GM21447 (cell line): ENCODE results near the gene BTBD18.
A peak's percentile ranks its signal among the peaks of the same experiment; 100 is the strongest.

ENCODE experiments used
- ATAC-seq: cut with Tn5 transposase; IDR thresholded peaks from one replicate; pipeline ENCODE4 v1.9.1; 2021; ENCODE audit not compliant: unreplicated experiment

The BTBD18 gene, protein sequence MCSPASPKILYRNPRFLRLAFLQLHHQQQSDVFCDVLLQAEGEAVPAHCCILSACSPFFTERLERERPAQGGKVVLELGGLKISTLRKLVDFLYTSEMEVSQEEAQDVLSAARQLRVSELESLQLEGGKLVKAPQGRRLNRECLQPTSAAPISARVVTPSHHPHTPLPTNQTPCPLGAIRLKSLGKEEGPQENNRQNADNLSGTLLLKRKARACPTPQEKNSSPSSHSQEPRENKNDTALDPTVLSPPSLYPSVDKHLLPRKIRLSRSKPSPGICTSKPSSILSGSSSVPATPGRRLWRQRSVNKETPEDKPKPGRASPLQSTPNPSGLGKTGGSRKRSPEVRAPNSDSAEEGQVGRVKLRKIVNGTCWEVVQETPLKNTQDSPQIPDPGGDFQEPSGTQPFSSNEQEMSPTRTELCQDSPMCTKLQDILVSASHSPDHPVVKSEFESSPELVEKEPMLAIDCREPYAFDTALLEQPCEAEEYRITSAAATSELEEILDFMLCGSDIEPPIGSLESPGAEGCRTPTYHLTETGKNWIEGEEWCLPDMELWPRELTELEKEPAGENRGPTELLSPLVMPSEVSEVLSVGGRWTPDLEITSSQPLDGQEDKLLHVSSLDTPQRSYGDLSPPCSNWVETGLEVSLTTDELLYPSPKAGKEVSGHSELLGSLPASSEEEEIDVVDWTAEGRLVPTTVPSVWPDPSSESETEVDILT

GRCh38 chr11:57751676-57752253 is at the start of gene BTBD18:
BTBD18 (minus strand) TSS chr11:57751819; CDS start chr11:57751188, 631 bp downstream.
- ATAC-seq: no peak

DNA sequence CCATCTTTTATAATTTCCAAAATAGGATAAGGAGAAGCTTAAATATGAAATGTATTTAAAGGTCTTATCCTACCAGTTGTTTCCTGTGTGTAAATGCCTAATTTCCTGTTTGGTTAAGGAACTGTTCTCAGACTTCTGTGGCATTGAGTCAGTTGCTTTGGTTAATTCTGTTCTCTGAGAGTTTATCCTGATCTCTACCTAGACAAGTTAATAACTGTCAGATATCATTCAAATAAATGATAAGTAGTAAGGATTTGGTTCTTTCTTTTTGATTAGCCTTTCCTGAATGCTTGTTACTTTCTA is 49.5 kb upstream of the BTBD18 start:
- no peak for ATAC-seq

DNA sequence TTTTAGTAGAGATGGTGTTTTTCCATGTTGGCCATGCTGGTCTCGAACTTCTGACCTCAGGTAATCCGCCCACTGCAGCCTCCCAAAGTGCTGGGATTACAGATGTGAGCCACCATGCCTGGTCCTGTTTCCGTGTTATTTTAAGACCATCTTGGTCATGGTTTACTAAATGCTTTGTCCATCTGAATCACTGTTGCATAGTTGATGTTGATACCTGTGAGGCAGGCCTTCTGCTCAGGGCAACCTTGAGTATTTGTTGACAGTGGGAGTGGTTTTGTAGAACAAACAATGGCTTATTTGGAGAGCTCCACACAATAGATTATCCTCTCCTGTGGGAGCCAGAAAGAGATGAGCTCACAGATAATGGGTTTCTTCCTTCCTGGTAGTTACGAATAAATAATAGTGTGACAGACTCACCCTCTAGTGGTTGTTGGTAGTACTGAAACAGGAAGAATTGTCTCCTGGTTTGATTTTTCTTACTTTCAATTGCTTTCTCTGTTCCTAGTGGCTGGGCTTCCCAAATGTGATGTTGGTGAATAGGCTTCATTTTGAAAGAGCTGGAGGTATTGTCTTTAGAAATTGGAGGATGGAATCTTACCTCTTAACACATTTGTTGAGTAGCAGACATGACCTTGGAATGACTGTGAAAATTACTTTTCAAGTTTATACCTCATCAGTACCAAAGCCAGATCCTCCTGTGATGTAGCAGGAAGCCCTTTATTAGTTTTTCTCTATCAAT is 49.0 kb upstream of the BTBD18 start:
- ATAC-seq: peak; percentile 86

DNA sequence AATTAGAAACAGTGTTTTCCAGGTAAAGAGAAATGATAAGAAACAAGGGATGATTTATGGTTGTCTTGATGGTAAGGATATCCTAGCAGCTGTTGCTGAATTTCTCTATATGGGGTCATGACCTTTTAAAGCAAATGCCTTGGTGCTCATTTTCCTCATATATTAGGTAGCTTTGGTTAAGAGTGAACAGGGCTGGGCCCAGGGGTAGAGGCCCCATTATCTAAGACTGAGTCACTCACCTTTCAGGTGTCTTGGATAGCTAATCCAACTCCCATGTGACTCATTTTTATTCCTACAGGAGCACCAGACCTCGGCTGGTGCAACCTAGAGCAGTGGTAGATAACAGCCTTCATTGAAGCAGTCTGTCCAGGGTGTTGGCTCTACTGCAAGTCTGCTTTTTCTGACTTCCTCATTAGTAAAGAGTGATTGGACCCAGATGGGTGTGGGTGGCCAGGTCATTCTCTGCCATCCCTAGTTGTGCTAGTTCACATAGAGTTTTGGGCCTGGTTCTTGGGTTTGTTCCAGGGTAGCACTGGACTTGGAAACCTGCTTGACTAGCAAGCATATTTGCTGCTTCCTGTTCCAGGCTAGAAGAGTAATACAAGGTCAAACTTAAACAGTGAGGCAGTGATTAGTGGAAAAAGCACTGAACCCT is 47.4 kb upstream of the BTBD18 start:
- ATAC-seq: no peak

- ATAC-seq: no peak
These were observed 41.9 kb upstream of the BTBD18 start for GRCh38 chr11:57793351-57794115.

DNA sequence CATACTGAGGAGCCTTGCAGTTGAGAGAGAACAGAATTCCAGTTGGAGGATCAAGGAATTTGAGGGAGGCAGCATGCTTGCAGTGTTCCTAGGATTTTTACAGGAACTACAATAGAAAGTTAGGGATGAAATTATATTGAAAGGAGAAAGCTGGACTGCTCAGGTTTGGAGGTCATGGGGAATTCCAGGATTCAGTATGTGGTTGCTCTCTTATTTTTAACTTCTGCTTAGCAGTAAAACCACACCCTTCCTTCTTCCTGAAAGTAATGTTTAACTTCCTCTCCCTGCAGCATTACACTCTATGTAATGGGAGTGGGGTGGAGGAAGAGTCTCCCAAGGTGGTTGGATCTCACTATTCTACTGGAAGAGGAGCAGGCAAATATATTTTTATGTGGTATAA is 41.3 kb upstream of the BTBD18 start:
- ATAC-seq: peak; percentile 30

DNA sequence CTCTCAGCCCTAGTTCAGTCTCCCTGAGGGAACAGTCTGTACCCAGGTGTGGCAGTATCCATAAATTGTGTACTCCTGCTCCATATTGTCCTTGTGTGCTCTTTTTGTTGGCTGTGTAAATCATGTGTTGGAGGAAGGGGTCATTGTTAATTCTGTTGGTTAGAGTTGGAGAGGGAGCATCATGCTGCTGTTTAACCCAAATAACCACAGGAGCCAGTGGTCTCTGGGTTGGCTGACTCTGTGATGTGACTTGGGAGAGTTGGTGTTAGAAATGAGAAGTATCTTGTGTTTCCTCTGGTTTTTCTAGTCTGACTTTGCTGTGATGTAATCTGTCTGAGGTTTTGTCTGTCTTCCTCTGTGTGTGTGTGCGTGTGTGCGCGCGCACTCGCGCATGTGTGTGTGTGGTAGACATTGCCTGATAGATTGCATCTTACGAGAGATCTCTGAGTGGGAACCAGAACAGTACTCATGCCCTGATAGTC is 40.5 kb upstream of the BTBD18 start:
- ATAC-seq: peak; percentile 85

GRCh38 chr11:57791321-57792059 is 39.9 kb upstream of the BTBD18 start:
- ATAC-seq: no peak

DNA sequence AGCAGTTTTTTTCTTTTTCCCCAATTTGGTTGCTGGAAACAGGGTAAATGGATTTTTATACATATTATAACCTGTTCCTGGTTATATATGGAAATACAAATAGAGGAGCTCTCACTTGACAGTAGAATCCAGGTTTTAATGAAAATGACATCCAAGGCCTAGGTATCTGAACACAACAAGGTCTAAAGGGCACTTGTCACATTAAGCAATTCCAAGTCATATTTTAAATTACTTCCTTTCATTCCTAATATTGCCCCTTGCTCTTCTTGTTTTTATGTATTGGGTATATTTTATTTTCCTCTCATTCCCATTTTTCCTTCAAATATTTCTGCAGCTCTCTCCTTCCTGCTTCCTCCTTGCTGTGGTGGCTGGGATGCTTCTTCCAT is 37.1 kb upstream of the BTBD18 start:
- no peak for ATAC-seq

GRCh38 chr11:57787920-57788702 is 36.5 kb upstream of the BTBD18 start:
- peak; percentile 38 for ATAC-seq

GRCh38 chr11:57787006-57787604 is 35.5 kb upstream of the BTBD18 start:
- no peak for ATAC-seq

DNA sequence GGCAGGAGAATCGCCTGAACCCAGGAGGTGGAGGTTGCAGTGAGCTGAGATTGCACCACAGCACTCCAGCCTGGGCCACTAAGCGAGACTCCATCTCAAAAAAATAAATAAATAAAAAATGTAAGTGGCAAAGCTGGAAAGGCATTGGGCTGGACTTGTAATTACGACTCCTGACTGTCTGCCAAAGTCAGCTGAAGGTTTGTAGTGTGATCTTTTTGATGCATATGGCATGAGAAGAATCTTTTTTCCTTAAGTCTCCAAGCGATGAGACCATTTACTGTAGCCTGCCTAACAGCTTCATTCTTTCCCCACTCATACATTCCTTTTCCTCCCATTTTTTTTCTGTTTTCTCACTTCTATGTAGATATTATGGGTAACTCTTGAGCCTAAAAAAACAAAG is 34.8 kb upstream of the BTBD18 start:
- no peak for ATAC-seq

- ATAC-seq: no peak
These were observed 33.5 kb upstream of the BTBD18 start for GRCh38 chr11:57785072-57785471.

DNA sequence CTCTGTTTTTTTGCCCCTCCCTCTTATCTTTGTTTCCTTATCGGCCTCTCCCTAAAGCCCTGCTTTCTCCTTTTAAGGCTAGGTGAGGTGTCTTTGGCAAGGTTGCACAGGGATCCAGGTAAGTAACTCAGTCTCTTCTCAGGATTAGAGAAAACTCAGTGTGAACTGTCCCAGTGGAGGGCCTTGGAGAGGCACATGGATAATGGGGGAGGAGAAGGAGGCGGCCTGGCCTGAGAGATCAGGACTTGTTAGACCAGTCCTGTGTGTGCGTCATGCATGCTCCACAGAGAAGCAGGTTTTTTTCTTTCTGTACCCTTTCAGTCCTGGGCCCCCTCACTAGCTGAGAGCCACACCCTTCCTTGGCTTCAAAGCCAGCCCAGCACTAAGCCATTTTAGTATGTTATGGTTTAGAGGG is 29.9 kb upstream of the BTBD18 start:
- no peak for ATAC-seq

GRCh38 chr11:57779276-57779675 is 27.7 kb upstream of the BTBD18 start:
- ATAC-seq: no peak

- ATAC-seq: no peak
These were observed 26.9 kb upstream of the BTBD18 start for GRCh38 chr11:57778318-57779037.

DNA sequence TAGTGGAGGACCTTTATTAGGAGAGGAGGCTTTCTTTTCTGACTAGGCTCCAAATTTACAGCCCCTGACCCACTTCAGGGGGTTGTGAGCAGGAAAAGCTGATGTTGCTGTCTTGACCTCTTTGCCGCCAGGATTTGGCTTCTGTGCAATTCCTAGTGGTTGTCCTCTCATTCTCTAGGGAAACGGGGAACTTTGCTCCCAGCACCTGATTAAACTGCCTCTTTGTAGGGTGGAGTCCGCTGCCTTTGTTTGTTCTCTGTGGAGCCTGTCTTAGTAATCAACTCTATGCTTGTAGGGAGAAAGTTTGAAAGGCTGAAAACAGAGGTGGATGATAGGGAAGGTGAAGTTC is 26.3 kb upstream of the BTBD18 start:
- ATAC-seq: no peak
